ENCODE data around the gene EPHB2.

The EPHB2 gene

DNA sequence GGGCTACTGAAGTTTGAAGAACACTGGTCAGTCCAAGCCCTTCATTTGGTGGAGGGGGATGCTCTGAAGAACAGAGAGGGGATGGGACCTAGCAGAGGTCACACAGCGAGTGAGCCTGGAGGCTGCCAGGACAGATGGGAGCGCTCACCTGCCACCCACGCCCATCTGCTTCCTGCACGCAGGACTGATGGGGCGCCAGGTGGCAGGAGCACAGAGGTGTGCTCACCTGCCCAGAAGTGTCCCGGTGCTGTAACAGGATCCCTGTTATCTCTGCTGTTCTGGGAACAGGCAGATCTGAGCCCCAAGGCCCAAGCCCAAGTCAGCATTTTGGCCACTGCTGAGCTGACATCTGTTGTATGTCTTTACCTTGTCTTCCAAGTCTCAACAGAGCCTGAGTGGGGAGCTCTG is 40.5 kb downstream of the EPHB2 start:
- peak; percentile 64 for DNase-seq (ENCODE audit: low read depth, low spot score)

- no peak for DNase-seq (ENCODE audit: low read depth, low spot score)
Observed at GRCh38 chr1:22752339-22752738, 41.7 kb downstream of the EPHB2 start.

DNA sequence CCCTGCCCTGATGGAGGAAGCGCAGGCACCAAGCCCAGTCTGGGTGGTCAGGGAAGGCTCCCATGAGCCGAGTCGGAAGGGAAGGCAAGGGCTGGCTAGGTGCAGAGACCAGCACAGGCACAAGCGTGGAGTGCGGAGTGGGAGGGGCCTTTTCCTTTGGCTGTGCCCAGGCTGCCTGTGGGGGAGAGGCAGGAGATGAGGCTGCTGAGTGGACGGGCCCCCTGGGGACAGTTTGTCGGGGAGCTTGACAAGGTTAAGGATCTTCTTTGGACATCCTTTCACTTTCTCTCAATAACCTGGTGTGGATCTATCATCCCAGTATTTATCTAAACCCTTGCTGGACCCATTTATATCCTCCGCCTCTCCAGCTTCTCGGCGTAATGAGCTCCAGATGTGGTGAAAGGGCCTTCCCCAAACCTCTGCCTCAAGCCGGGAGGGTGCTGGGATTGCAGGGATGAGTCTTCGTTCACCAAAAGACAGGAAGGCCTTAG is 42.9 kb downstream of the EPHB2 start:
- DNase-seq (ENCODE audit: low read depth, low spot score): no peak

- DNase-seq (ENCODE audit: low read depth, low spot score): no peak
Observed at GRCh38 chr1:22754106-22754768, 43.6 kb downstream of the EPHB2 start.

GRCh38 chr1:22754824-22755223 is 44.2 kb downstream of the EPHB2 start:
- no peak for DNase-seq (ENCODE audit: low read depth, low spot score)

GRCh38 chr1:22755641-22756040 is 45.0 kb downstream of the EPHB2 start:
- DNase-seq (ENCODE audit: low read depth, low spot score): no peak

DNA sequence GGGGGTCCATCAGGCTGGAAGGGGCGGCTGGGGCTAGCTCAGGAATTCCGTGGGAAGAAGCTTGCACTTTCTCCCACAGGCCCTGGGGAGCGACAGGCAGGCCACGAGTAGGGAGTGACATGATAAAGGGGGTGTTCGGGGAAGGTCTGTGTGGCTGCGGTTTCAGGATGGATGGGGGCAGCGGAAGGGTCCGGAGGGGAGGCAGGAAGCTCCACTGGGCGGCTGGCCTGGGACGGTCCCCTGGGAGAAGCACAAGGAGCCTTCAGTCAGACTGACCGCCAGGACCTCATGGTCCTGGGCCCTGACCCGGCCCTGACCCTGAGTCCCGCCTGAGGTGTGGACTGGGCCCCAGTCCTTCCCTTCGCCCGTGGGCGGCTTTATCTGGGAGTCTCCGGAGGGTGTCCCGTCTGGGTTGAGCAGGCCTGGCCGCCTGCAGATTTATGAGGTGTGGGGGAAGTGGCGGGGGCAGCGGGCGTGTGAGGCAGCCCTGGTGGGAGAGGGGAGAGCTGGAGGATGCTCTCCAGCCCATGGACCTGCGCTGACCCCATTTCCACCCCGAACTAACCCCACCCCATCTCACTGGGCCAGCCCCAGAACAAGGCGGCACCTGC is 45.6 kb downstream of the EPHB2 start:
- no peak for DNase-seq (ENCODE audit: low read depth, low spot score)

- DNase-seq (ENCODE audit: low read depth, low spot score): no peak
Observed at GRCh38 chr1:22760455-22760854, 49.8 kb downstream of the EPHB2 start.

GRCh38 chr1:22761101-22761500 is 50.5 kb downstream of the EPHB2 start:
- DNase-seq (ENCODE audit: low read depth, low spot score): no peak

DNA sequence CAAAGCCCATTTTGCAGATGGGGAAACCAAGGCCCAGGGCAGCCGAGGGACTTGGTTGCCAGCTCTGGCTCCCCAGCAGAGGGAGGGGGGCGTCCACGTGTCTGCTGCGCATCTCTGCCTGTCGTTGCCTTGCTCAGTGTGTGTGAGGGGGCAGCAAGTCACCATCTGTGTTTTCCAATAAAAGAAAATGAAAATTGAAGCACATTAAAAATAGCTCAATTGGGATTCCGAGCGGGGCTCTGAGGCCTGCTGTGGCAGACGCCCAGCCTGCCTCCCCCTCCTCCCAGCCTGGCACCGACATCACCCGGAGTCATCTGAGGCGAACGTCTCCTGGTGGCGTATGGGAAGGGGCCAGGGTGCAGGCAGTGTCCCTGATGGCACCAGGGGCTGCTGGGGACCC is 51.2 kb downstream of the EPHB2 start:
- DNase-seq (ENCODE audit: low read depth, low spot score): no peak

DNA sequence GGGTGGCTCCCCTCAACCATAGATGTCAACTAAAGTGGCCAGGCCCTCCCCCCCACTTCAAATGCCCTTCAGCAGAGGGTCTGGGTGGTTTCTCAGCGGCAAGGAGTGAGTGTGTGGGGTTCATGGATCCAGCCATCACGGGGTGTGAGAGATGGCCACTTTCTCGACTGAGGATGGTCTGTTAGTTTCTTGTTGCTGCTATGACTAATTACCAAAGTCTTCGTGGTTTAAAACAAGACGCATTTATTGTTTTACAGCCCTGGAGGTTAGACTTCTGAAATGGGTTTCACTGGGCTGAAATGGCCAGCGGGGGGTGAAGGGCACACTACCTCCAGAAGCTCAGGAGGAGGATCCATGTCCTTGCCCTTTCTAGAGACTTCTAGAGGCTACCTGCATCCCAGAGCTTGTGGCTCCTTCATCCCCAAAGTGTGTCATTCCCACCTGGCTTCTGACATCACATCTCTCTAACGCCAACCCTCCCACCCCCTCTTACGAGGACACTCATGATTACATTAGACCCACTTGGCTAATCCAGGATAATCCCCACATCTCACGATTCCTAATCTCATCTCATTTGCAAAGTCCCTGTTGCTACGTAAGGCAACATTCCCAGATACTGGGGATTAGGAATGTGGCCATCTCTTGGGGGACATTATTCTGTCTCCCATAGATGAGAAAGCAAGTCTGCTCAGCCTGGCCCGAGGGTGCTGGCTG is 53.0 kb downstream of the EPHB2 start:
- DNase-seq (ENCODE audit: low read depth, low spot score): no peak

GRCh38 chr1:22767852-22768251 is 57.2 kb downstream of the EPHB2 start:
- DNase-seq (ENCODE audit: low read depth, low spot score): no peak

- DNase-seq (ENCODE audit: low read depth, low spot score): no peak
Observed at GRCh38 chr1:22769932-22770331, 59.3 kb downstream of the EPHB2 start.

- DNase-seq (ENCODE audit: low read depth, low spot score): no peak
Observed at GRCh38 chr1:22772014-22772413, 61.4 kb downstream of the EPHB2 start.

GRCh38 chr1:22773981-22774832 is 63.6 kb downstream of the EPHB2 start:
- DNase-seq (ENCODE audit: low read depth, low spot score): no peak

DNA sequence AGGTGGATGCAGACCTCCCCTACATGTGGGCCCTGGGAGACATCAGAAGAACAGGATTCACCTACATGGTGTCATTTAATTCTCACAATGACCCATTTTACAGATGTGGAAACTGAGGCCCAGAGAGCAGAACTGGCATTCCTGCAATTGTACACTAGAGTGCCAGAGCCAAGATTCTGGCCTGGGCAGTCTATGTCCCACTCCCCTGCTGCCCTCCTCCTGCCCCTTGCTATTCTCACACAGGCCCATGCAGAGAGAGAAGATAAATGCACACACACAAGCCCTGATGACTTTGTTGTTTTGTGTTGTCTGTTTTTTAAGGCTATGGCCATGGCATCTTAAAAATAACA is 64.2 kb downstream of the EPHB2 start:
- DNase-seq (ENCODE audit: low read depth, low spot score): no peak

DNA sequence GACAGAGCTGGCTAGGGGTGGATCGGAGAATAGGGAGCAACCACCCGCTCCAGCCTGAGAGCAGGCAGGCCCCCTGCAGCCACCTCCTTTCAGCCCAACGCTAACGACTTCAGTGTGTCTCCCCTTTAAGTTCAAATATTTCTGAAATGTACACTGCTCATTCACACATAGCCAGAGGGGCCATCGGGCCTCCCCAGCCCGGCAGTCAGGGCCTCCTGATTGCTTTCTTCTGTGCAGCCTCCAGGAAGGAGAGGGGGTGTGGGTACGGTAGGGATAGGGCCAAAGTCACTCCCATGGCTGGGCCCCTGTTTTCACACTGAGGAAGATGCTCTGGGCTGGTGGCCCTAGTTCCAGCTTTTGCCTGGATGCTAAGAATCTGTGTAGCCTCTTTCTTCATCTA is 64.8 kb downstream of the EPHB2 start:
- DNase-seq (ENCODE audit: low read depth, low spot score): no peak

- no peak for DNase-seq (ENCODE audit: low read depth, low spot score)
Observed at GRCh38 chr1:22776035-22776613, 65.5 kb downstream of the EPHB2 start.

- DNase-seq (ENCODE audit: low read depth, low spot score): no peak
Observed at GRCh38 chr1:22777388-22778057, 66.9 kb downstream of the EPHB2 start.

DNA sequence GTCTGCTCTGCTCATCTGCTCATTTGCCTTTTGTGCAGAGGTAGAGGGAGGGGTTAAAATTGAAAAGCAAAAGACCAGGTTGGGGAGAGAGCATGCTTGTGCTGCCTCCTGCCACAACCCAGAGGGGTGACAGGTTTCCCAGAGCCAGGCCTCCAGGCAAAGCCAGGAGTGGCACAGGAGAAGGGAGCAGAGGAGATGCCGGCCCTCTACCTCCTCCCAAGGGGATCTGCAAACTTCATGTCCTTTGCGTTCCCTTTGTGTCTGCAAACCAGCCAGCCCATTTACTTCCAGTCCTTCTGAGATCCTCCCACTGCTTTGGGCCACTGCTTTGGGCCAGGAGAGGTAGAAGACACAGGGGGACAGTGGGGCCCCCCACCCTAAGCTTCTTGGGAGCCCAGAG is 67.8 kb downstream of the EPHB2 start:
- no peak for DNase-seq (ENCODE audit: low read depth, low spot score)

DNA sequence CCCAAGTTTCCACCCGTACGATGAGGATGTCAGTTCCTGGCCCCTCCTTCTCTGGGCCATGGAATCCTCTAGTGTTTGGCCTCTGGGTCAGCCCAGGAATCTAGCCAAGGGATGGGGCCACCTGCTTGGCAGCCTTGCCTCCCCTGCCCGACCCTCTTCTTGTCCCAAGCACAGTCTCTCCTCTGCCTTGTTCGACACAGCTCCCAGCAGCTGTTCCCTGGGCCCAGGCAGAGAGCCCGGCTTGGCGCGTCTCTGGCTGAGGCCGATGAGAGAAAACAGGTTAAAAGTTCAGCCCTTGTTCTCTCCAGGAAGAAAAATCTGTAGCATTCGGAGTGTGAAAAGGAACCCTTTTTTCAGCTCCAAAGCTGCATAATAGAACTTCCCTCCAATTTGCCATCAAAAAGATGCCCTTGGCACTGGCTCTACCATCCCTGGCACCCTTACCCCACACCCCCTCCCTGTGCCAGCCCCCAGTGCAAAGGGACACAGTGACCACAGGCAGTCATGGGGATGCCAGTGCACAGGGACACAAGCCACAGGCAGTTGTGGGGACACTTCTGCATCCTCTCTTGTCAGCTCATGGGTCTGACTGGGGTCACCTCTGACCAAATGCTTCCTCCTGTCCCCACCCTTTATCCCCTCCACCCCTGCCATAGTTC is 68.4 kb downstream of the EPHB2 start:
- no peak for DNase-seq (ENCODE audit: low read depth, low spot score)
